NCI-H69 (cell line): Measurements from ENCODE around the gene GZMM.

Experiments used
- DNase-seq: peaks from one replicate; lab custom pipeline; 2025; lab: John Stamatoyannopoulos, UW

Gene GZMM

DNA sequence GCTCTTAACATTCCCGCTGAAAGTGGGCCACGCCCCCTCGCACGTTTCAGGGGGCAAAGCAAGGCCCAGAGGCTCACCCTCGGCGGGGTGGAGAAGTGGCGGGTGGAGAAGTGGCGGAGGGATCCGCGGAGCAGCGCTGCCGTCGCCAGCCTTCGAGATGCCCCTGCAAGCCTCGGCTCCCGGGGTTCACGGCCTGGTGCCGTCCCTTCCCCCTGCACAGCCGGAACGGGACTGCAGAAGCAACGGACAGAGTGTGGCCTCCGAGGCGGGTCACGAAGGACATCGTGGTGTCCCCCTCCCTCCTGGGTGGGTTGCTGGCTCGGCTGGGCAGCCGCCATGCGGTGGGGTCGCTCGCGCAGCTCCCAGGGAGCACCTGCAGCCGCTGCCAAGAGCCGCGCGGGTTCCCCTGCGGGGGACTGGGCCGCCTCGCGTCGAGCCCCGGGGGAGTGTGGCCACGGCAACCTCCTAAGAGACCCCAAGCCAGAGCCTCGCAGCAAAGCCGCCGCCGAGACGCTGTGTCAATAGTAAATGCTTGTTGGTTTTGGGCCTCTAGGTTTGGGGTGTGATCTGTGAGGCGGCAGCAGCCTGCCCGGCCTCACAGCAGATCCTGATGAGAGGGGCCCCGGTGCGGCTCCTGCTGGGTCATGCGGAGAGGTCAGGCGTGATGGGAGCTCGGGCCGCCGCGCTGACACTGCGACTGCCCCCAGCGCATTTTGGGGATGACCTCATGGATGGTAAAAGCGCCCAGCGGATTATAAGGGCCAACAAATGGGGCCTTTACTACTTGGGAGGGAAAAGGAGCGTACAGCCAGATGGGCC, 31.1 kb upstream of the GZMM start:
- peak; percentile 61 for DNase-seq

DNA sequence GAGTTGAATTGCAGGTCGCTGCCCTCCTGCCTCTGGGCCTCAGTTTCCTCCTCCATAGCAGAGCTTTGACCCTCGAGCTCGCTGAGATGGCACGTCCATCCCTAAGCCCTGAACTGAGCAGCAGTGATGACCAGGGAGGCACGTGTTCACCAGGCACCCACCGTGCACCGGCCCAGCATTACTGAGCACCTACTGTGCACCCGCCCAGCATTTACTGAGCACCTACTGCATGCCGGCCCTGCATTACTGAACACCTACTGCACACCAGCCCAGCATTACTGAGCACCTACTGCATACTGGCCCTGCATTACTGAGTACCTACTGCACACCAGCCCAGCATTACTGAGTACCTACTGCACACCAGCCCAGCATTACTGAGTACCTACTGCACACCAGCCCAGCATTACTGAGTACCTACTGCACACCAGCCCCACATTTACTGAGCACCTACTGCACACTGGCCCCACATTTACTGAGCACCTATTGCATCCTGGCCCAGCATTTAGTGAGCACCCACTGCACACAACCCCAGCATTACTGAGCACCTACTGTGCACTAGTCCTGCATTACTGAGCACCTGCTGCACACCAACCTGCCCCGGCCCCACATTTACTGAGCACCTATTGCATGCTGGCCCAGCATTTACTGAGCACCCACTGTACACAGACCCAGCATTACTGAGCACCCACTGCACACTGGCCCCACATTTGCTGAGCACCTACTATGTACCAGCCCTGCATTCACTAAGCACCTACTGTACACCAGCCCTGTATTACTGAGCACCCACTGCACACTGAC, 30.3 kb upstream of the GZMM start:
- no peak for DNase-seq

DNA sequence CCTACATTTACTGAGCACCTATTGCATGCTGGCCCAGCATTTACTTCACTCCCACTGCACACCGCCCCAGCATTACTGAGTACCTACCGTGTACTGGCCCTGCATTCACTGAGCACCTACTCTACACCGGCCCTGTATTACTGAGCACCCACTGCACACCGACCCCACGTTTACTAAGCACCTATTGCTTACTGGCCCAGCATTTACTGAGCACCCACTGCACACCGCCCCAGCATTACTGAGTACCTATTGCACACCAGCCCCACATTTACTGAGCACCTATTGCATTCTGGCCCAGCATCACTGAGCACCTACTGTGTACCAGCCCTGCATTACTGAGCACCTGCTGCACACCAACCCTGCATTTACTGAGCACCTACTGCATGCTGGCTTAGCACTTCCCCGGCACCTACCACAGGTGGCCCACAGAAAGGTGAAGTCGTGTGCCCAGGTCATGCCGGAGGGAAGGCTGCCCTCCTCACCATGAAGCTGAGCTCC, 29.6 kb upstream of the GZMM start:
- no peak for DNase-seq

DNA sequence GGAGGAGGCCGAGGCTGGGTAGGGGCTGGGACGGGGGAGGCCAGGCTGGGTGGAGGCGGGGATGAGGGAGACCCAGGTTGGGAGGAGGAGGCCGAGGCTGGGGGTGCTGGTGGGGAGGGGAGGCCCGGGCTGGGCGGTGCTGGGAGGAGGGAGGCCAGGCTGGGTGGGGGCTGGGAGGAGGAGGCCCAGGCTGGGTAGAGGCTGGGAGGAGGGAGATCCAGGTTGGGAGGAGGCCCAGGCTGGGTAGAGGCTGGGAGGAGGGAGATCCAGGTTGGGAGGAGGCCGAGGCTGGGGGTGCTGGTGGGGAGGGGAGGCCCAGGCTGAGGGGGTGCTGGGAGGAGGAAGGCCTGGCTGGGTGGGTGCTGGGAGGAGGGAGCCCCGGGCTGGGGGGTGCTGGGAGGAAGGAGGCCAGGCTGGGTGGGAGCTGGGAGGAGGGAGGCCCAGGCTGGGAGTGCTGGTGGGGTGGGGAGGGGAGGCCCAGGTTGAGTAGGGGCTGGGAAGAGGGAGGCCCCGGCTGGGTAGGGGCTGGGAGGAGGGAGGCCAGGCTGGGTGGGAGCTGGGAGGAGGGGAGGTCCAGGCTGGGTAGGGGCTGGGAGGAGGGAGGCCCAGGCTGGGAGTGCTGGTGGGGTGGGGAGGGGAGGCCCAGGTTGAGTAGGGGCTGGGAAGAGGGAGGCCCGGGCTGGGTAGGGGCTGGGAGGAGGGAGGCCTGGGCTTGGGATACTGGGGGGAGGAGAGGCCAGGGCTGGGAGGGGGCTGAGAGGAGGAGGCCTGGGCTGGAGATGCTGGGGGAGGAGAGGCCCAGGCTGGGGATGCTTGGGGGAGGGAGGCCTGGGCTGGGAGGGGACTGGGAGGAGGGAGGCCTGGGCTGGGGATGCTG, 25.9 kb upstream of the GZMM start:
- DNase-seq, result no peak

DNA sequence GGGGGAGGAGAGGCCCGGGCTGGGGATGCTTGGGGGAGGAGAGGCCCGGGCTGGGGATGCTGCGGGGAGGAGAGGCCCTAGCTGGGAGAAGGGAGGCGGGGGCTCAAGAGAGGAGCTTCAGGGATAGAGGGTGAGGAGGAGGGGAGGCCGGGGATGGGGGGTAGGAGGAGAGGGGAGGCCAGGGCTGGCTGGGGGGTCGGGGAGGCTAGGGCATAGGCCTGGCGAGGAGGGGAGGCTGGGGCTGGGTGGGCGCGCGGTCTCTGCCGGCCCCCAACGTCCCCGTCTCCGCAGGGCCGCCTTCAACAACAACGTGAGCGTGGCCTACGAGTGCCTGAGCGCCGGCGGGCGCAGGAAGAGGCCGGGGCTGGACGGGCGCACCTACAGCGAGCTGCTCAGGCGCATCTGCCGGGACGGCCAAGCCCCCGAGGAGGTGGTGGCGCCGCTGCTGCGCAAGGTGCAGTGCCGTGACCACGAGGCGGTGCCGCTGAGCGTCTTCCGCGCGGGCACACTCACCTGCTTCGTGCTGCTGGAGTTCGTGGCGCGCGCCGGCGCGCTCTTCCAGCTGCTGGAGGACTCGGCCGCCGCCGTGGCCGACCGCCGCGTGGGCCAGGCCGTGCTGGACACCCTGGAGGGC, 25.1 kb upstream of the GZMM start:
- no peak for DNase-seq

DNA sequence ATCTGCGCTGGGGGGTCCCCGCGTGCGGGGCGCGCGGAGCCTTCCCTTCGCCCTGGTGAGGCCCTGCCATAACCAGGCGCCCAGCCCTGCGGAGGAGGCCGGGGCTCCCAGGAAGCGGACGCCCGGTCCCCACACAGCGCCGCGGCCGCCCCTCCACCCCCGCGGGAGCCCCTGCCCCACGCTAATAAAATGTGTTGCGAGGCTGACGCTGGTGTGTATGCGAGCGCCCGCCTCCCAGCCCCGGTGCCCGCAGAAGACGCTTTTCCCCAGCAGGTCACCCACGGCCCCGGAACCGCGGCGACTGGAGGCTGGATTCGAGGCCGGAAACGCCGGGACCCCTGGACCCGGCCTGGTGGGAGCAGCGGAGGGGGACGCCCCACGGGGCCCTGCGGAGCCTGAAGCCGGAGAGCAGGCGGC, 24.4 kb upstream of the GZMM start:
- DNase-seq, result no peak

DNA sequence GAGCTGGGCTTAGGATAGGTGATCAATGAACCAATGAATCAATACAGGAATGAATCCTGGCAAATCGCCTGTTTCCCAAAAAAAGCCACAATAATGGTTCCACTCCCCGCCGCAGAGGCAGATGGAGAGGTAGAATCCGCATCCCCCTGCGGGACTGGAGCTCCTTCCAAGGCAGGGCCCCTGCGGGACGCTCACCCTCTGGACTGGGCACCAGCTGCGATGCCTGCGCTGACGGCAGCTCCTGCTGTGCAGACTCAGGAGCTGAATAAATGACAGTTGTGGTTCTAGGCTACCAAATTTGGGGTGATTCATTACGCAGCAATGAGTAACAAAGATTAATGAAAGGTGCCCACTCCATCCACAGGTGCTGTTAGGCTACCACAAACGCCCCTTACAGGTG, 21.1 kb upstream of the GZMM start:
- DNase-seq, result no peak

DNA sequence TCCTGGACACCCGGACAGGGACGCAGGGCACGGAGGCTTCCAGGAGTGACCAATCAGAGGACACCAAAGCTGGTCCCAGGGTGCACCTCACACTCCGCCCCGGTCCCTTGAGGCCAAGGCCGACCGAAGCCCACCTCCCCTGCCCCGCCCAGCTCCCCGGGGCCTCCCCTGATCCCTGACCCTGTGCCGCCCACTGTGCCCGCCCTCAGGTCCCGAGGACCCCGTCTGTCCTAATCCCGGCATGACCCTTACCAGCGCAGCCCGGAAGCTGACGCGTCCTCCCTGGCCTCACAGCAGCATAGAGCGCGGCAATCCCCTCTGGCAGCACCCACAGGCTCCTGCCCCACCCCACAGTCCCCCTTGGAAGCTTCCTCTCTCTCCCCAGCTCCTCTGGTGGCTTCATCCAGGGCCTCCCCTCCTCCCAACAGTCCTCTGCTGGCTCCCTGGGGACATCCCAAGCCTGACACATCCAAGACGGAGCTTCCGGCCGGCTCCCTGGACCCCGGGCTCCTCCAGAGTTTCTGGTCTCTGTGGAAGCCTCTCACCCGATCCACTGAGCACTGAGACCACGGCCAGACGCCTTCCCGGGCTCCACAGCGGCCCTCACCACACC, 19.7 kb upstream of the GZMM start:
- peak; percentile 87 for DNase-seq

DNA sequence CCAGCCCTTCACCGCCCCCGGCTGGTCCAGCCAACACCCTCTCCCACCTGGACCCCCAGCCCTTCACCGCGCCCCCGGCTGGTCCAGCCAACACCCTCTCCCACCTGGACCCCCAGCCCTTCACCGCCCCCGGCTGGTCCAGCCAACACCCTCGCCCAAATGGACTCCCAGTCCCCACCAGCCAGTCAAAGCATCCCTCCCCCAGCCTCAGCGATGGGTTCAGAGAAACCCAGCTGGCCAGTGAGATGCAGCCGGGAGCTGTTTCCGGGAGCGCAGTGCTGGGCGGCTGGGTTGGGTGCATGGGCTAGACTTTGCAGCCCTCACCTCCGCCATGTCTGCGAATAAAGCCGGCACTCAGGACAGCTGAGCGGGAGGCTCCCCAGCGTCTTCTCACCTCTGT, 18.8 kb upstream of the GZMM start:
- DNase-seq, result peak; percentile 38

DNA sequence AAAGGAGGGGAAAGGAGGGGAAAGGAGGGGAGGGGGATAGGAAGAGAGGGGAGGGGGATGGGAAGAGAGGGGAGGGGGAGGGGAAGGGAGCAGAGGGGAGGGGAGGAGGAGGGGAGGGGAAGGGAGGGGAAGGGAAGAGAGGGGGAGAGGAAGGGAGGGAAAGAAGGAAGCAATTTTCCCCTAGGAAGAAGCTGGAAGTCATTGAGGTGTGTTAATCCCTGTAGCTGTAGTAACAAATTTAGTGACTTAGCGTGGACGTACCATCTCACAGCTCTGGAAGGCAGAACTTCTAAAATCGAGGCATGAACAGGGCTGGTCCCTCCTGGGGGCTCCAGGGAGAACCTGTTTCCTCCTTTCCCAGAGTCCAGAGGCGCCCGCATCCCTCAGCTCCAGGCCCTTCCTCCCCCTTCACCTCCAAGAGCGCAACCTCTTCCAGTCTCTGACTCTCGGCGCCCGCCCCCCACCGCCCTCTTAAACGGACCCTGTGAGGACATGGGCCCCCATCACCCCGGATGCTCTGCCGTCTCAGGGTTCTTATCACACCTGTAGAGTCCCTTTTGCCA, 17.9 kb upstream of the GZMM start:
- DNase-seq, result peak; percentile 42

DNA sequence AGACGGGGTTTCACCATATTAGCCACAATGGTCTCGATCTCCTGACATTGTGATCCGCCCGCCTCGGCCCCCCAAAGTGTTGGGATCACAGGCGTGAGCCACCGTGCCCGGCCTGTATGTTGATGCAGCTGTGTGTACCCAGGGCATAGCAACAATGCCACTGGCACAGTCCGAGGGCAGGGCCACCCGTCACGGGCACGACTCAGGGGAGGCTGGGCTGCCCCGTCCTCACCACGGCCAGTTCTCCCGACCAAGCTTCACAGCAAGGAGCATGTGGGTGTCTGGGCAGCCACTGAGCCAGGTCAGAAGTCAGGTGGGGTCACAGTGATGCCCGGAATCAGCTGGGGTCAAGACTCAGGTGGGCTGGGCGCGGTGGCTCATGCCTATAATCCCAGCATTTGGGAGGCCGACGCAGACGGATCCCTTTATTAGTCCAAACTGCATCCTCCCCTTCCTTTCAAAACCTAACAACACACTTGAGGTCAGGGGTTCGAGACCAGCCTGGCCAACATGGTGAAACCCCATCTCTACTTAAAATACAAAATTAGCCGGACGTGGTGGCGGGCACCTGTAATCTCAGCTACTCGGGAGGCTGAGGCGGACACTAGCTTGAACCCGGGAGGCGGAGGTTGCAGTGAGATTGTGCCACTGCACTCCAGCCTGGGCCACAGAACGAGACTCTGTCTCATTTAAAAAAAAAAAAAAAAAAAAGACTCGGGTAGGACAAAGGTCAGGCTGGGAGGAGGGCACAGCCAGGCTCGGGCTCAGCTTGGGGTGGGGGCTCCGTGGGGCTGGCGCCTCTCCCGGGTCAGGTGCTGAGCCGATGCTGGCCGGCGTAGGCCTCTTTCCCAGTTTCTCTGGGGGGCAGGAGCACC, 13.5 kb upstream of the GZMM start:
- no peak for DNase-seq

DNA sequence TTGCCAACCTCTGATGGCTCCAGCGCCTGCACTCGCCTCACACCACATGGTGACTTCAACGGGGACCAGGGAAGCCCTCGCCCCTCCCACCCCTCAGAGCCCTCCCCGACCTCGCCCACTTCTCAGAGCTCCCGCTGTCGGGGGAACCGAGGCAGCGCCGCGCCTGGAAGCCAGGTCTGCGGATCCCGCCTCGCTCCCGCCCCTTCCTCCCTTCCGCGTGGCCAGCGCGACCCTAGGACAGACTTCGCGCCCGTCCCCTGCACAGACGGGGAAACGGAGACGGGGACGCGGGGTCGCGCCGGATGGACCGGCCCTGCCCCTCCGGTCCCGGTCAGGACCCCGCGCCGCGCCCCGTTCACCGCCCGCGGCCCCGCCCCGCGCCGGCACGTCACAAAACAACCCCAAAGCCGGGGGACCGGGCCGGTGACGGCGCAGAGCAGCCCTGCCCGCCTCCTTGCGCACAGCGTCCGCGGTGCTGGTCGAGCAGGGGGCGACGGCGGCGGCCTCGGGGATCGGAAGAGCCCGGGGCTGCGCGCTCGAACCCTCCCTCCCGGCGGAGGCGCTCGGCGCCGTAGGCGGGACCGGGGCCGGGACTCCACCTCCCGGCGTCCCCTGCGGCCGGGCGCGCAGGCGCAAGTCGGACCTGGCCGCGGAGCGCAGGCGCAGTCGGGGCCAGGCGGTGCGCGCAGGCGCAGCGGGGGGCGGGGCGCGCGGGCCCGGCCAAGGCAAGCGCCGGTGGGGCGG, 12.7 kb upstream of the GZMM start:
- DNase-seq, result peak; percentile 95

DNA sequence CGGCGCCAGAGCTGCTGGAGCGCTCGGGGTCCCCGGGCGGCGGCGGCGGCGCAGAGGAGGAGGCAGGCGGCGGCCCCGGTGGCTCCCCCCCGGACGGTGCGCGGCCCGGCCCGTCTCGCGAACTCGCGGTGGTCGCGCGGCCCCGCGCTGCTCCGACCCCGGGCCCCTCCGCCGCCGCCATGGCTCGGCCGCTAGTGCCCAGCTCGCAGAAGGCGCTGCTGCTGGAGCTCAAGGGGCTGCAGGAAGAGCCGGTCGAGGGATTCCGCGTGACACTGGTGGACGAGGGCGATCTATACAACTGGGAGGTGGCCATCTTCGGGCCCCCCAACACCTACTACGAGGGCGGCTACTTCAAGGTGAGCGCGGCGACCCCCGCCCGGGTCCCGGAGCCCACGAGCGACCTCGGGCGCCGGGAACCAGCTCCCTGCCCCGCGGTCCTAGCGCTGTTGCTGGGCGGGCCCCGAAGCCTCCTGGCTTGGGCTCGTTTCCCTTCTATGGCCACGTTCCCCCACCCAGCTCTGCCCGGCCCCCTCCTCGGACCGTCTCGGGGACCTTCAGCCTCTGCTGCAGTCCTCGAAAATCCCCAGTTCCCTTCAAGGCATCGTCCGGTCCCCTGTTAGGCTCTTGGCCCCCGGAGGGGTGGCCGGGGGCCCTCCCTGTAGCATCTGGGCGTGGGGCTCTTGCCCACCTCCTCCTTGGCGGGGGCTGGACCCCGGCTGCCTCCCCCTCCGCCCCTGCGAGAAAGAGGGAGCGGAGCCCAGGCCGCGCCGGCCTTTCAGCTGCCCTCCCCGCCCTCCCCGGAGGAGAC, 11.9 kb upstream of the GZMM start, which contains the start of gene CDC34:
TSS of gene CDC34 (plus strand) at position 8 of the 808 bp plus-strand sequence. CDS start at position 180, 172 bp downstream.
- DNase-seq, result peak; percentile 55

DNA sequence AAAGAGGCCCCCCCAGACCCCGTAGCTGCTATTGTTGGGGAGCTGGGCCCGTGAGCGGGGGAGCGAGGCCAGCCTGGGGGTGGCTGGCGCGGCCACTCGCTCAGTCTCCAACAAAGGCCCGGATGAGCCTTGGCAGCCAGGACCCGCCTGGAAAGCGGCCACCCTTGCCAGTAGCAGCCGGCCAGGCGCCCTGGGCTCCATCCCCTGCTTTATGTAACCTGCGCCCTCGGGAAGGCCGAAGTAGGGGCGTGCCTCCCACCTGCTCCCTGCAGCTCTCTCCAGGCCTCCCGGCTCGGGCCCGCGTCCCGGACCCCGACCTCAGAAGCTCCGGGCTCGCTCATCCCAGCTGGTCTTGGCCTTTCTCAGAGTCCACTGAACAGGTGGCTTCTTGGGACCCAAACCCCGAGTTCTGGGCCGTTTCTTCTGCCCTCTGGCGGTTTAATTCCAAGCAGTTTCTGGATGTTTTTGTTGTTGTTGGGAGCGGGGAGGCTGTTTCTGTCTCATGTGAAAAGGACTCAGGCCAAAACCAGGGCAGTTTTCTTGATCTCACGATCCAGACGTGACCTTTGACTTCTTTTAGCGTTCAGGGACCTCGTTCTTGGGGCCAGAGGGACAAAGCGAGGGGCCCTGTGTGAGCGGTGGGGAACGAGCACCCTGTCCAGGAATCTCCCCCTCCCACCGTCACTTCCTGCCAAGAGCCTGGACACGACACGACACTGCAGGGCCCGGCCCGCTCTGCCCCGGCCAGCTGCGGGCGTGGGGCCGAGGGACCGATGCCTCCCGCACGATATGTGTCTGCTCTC, 11.1 kb upstream of the GZMM start:
- DNase-seq, result peak; percentile 68

DNA sequence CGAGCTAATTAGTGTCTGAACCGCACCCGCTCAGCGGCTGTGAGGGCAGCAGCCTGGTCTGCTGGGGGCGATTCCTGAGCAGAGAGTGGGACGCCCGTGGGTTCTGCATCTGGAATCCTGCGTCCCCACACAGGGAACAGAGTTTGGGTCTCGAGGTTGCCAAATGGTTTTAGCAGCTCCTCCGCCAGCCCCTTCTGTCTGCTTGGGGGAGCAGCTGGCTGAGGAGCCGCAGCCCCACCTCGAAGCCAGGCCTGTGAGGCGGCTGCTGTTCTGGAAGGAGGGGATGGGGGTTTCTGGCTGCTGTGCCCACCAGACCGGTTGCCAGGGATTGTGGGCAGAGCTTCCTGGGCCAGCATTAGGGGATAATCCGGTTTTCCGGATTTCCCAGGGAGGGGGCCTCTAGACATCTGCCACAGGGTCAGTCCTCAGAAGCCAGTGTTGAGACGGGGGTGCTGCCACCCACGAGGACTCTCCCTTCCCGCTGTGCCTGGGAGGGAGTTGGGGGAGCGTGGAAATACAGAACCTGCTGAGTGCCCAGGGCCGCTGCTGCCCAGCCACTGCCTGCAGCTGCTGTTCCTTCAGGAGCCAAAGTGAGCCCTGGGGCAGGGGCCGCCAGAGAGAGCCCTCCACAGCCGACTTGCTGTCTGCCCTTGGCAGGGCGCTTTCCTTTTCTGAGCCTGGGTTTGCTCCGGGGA, 10.3 kb upstream of the GZMM start:
- DNase-seq, result no peak

DNA sequence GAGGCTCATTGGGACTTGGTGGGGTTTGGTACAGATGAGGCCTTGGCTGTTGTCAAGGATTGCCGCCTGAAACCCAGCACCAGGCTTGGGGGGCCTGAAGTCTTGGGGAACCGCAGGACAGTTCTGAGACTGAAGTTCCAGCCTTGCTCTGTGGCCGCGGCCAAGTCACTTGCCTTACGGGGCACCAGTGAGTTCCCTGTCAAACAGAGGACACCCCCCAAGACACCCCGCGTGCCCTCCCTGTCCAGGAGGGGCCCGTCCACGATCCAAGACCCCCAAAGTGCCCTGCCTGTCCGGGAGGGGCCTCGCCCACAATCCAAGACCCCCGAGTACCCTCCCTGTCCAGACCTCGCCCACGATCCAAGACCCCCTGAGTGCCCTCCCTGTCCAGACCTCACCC, 9.8 kb upstream of the GZMM start:
- DNase-seq, result no peak
